Caco-2 (cell line): ENCODE results near the gene CDCP2. TPM values are rescaled to one million over a fixed set of nuclear protein-coding genes. Genes with fewer than 3 reads are reported as not detected.

Experiments
- BruUV-seq: library from RNA; stranded (reverse); fragments of 400-500 nt; replicated peaks from 2 replicates; lab custom pipeline; 2021; lab: Mats Ljungman, UMichigan
- CTCF ChIA-PET: fragments of 300-600 bp; sonication (Branson Sonifier 250); formaldehyde crosslinking; loops from one replicate; lab custom pipeline; 2022; ENCODE audit warnings: antibody characterized with exemption; lab: Charles Lee
- POLR2A ChIA-PET: fragments of 300-600 bp; sonication (Branson Sonifier 250); formaldehyde crosslinking; loops from one replicate; lab custom pipeline; 2022; ENCODE audit warnings: antibody characterized with exemption; lab: Charles Lee
- DNase-seq, 2 experiments: peaks; one replicate each; pipeline versions ENCODE4 v3.0.0 to v3.0.0-alpha.2; 2020 to 2022
- H3K27me3 ChIP-seq: replicated peaks from 2 replicates; pipeline ENCODE4 v1.6.0; 2011; ENCODE audit warnings: low read length; ENCODE audit not compliant: control insufficient read depth, insufficient read depth
- H3K36me3 ChIP-seq: 2 replicates; pipeline ENCODE4 v1.5.1; 2011; ENCODE audit warnings: low read length; ENCODE audit not compliant: control insufficient read depth, insufficient read depth
- H3K4me1 ChIP-seq: fragments of 250-450 bp; sonication (Bioruptor Pico); 2 replicates; pipeline ENCODE4 v1.5.1; 2020; ENCODE audit warnings: mild to moderate bottlenecking
- H3K4me3 ChIP-seq: 2 replicates; pipeline ENCODE4 v1.5.1; 2011; ENCODE audit warnings: low read depth, mild to moderate bottlenecking, control low read depth, low read length
- H3K9me3 ChIP-seq: fragments of 250-450 bp; sonication (Bioruptor Pico); 2 replicates; pipeline ENCODE4 v1.5.1; 2020; ENCODE audit warnings: mild to moderate bottlenecking, moderate library complexity
- H3K27ac Mint-ChIP-seq: one replicate; pipeline ENCODE4 v1.8.0; 2022; ENCODE audit warnings: mixed read lengths; ENCODE audit not compliant: unreplicated experiment
- H3K27me3 Mint-ChIP-seq: one replicate; pipeline ENCODE4 v1.8.0; 2022; ENCODE audit warnings: mixed read lengths; ENCODE audit not compliant: insufficient read depth, unreplicated experiment
- H3K36me3 Mint-ChIP-seq: one replicate; pipeline ENCODE4 v1.8.0; 2022; ENCODE audit warnings: mild to moderate bottlenecking, mixed read lengths; ENCODE audit not compliant: insufficient read depth, unreplicated experiment
- H3K4me1 Mint-ChIP-seq: one replicate; pipeline ENCODE4 v1.8.0; 2022; ENCODE audit warnings: low read depth, mixed read lengths; ENCODE audit not compliant: unreplicated experiment
- H3K4me3 Mint-ChIP-seq: one replicate; pipeline ENCODE4 v1.8.0; 2022; ENCODE audit warnings: mild to moderate bottlenecking, moderate library complexity, mixed read lengths; ENCODE audit not compliant: unreplicated experiment
- H3K9me3 Mint-ChIP-seq: one replicate; pipeline ENCODE4 v1.8.0; 2022; ENCODE audit warnings: mixed read lengths; ENCODE audit not compliant: unreplicated experiment
- intact Hi-C: fragments of 100-400 bp; cut with micrococcal nuclease; formaldehyde crosslinking; loops from one replicate; pipeline ENCODE4 v1.10.0; 2022; ENCODE audit not compliant: unreplicated experiment
- total RNA-seq: library from RNA; stranded (reverse); gene quantifications from 2 replicates; pipeline ENCODE4 v1.2.3, GENCODE V29; 2022
- TF ChIP-seq, protein P1 (sequence below), 2 experiments: fragments of 200-600 bp in 1 of 2; IDR thresholded peaks; 1 replicate in 1 of 2; 2 replicates in 1 of 2; pipeline versions ENCODE4 v1.5.1 to v1.8.0; 2011 to 2022; ENCODE audit warnings: antibody characterized with exemption in 1 of 2, control low read depth in 1 of 2, inconsistent platforms in 1 of 2, low read depth in 1 of 2, low read length in 1 of 2, mild to moderate bottlenecking in 1 of 2, moderate library complexity in 1 of 2; ENCODE audit not compliant: insufficient read depth in 1 of 2, severe bottlenecking in 1 of 2, unreplicated experiment in 1 of 2

Gene CDCP2
- total RNA-seq, 1 experiment from 2014 or later = not detected

DNA sequence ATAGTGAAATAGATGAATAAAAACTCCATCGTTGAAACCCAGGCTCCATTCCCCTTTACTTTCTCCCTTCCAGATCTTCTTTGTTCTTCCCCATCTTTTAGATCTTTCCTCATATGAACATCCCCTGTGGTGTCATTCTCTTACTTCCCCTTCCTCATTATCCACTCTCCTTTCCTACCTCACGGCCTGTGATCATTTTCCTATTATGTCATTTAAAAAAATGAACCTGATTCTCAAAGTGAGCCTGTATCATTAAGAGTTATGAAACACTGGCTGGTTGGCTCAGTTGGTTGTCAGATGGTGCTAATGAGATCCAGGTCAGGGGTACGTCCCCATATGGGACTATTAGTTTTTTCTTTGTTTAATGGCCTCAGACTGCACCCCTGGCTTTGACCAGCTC, 61.1 kb downstream of the CDCP2 start:
- Histone ChIP-seq H3K4me3 (no peak overlapping the region), H3K27me3 (no peaks in the 10 kb centered on the region), H3K36me3 (no peaks in the 10 kb centered on the region), H3K9me3 (no peaks in the 10 kb centered on the region), H3K4me1 (peaks cover 7% of the 10 kb centered on the region; the same call in 1 of the 2 replicates)
- no peaks in the 10 kb centered on the region for H3K36me3 Mint-ChIP-seq
- no peaks in the 10 kb centered on the region for H3K9me3 Mint-ChIP-seq
- ChIA-PET POLR2A (no interaction called here), CTCF (no interaction called here)
- intact Hi-C loops = no loop called here
- H3K4me1 Mint-ChIP-seq = peaks cover 11% of the 10 kb centered on the region
- TF ChIP-seq, protein P1, sequence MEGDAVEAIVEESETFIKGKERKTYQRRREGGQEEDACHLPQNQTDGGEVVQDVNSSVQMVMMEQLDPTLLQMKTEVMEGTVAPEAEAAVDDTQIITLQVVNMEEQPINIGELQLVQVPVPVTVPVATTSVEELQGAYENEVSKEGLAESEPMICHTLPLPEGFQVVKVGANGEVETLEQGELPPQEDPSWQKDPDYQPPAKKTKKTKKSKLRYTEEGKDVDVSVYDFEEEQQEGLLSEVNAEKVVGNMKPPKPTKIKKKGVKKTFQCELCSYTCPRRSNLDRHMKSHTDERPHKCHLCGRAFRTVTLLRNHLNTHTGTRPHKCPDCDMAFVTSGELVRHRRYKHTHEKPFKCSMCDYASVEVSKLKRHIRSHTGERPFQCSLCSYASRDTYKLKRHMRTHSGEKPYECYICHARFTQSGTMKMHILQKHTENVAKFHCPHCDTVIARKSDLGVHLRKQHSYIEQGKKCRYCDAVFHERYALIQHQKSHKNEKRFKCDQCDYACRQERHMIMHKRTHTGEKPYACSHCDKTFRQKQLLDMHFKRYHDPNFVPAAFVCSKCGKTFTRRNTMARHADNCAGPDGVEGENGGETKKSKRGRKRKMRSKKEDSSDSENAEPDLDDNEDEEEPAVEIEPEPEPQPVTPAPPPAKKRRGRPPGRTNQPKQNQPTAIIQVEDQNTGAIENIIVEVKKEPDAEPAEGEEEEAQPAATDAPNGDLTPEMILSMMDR (IDR thresholded peaks at IDR 0.05; ENCODE audit: insufficient read depth in 1 of 2, low read depth in 1 of 2, low read length in 1 of 2, severe bottlenecking in 1 of 2, unreplicated experiment in 1 of 2) = no peak
- H3K27me3 Mint-ChIP-seq = no peaks in the 10 kb centered on the region
- BruUV-seq = no TSS peak
- no peak overlapping the region for H3K4me3 Mint-ChIP-seq
- no peak overlapping the region for H3K27ac Mint-ChIP-seq
- no peak for DNase-seq

DNA sequence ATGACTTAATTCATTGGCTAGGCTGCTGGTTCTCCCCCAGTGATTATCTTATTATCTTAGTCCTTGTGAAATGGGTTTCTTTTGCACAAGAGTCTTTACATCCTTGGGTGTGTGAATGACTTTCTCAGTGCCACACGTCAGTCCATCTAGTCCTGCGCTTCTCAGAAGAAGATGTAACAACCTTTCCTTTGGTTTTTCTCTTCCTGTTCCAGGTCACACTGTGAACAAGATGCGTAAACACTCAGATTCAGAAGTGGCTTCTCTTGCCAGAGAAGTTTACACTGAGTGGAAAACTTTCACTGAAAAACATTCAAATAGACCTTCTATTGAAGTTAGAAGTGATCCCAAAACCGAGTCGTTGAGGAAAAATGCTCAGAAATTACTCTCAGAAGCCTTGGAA, 64.4 kb downstream of the CDCP2 start:
- ChIA-PET POLR2A (no interaction called here), CTCF (no interaction called here)
- H3K4me1 Mint-ChIP-seq = no peaks in the 10 kb centered on the region
- no peaks in the 10 kb centered on the region for H3K9me3 Mint-ChIP-seq
- H3K9me3 ChIP-seq = no peaks in the 10 kb centered on the region
- H3K36me3 ChIP-seq = no peaks in the 10 kb centered on the region
- TF ChIP-seq, protein P1 (IDR thresholded peaks at IDR 0.05; ENCODE audit: insufficient read depth in 1 of 2, low read depth in 1 of 2, low read length in 1 of 2, severe bottlenecking in 1 of 2, unreplicated experiment in 1 of 2) = no peak
- BruUV-seq = no TSS peak
- no peak overlapping the region for H3K27ac Mint-ChIP-seq
- no peaks in the 10 kb centered on the region for H3K27me3 Mint-ChIP-seq
- no peak for DNase-seq
- no peak overlapping the region for H3K4me3 Mint-ChIP-seq
- intact Hi-C loops = no loop called here
- H3K4me3 ChIP-seq = no peak overlapping the region
- H3K4me1 ChIP-seq = no peaks in the 10 kb centered on the region
- H3K36me3 Mint-ChIP-seq = no peaks in the 10 kb centered on the region
- H3K27me3 ChIP-seq = no peaks in the 10 kb centered on the region

DNA sequence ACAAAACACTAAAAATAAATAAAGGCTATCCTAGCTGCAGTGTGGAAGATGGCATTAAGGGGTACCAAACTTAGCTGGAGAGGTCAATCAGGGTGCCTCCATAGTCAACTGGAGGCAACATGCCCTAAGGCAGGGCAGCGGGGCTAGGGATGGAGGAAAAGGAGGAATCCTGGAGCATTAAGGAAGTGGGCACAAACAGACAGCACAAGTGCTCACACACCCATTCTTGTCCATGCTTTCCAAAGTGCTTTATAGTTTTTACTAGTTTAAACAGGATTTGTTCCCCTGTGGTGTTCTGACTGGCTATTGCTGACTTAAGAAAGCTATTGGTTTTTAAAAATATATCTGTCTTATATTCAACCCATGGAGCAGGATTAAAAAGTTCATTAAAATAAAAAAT, 66.0 kb downstream of the CDCP2 start:
- no peaks in the 10 kb centered on the region for H3K36me3 ChIP-seq
- TF ChIP-seq, protein P1 (IDR thresholded peaks at IDR 0.05; ENCODE audit: insufficient read depth in 1 of 2, low read depth in 1 of 2, low read length in 1 of 2, severe bottlenecking in 1 of 2, unreplicated experiment in 1 of 2) = no peak
- H3K4me3 Mint-ChIP-seq = no peak overlapping the region
- no peaks in the 10 kb centered on the region for H3K4me1 ChIP-seq
- no peaks in the 10 kb centered on the region for H3K27me3 Mint-ChIP-seq
- CTCF ChIA-PET = no interaction called here
- intact Hi-C loops = no loop called here
- H3K9me3 ChIP-seq = no peaks in the 10 kb centered on the region
- H3K27ac Mint-ChIP-seq = no peak overlapping the region
- BruUV-seq = no TSS peak
- POLR2A ChIA-PET = no interaction called here
- no peaks in the 10 kb centered on the region for H3K9me3 Mint-ChIP-seq
- DNase-seq = no peak
- H3K36me3 Mint-ChIP-seq = no peaks in the 10 kb centered on the region
- H3K4me3 ChIP-seq = no peak overlapping the region
- peaks cover under 1% of the 10 kb centered on the region for H3K4me1 Mint-ChIP-seq
- no peaks in the 10 kb centered on the region for H3K27me3 ChIP-seq
